Vagina (tissue), 2 donors: Measurements from ENCODE around the gene TGFBR3L. TPM values are rescaled to one million over a fixed set of nuclear protein-coding genes. Genes with fewer than 3 reads are reported as not detected.

Source experiments
- DNase-seq, 2 donors: peaks; one replicate each; pipeline ENCODE4 v3.0.0-alpha.2; 2017; ENCODE audit errors: extremely low spot score in 2 of 2
- H3K27ac ChIP-seq: fragments of 200-600 bp; sonication (generic); one replicate; pipeline ENCODE4 v1.5.1; 2019
- H3K27me3 ChIP-seq: fragments of 200-600 bp; sonication (generic); one replicate; pipeline ENCODE4 v1.5.1; 2019
- H3K36me3 ChIP-seq, 2 donors: fragments of 200-600 bp; sonication (generic); one replicate each; pipeline ENCODE4 v1.5.1; 2017 to 2019
- H3K4me1 ChIP-seq: fragments of 200-600 bp; sonication (generic); one replicate; pipeline ENCODE4 v1.5.1; 2019
- H3K4me3 ChIP-seq, 2 donors: fragments of 200-600 bp; sonication (generic); 1 replicate in 1 of 2; 2 replicates in 1 of 2; pipeline ENCODE4 v1.5.1; 2016 to 2019
- H3K9me3 ChIP-seq: fragments of 200-600 bp; sonication (generic); one replicate; pipeline ENCODE4 v1.5.1; 2019
- CTCF ChIP-seq, 3 experiments: fragments of 450-650 bp in 2 of 3; fragments of 200-600 bp in 1 of 3; sonication (generic) in 1 of 3; IDR thresholded peaks; one replicate each; pipeline ENCODE4 v1.5.1; 2017 to 2019; ENCODE audit warnings: antibody characterized with exemption in 3 of 3, mild to moderate bottlenecking in 2 of 3, moderate library complexity in 2 of 3
- POLR2A ChIP-seq, 2 donors: fragments of 450-650 bp; IDR thresholded peaks; one replicate each; pipeline ENCODE4 v1.6.1; 2017; ENCODE audit warnings: antibody characterized with exemption in 2 of 2, mild to moderate bottlenecking in 2 of 2, moderate library complexity in 2 of 2
- POLR2AphosphoS5 ChIP-seq, 2 donors: sonication (generic); formaldehyde crosslinking; IDR thresholded peaks; one replicate each; pipeline ENCODE4 v1.9.0; 2017; ENCODE audit warnings: antibody characterized with exemption in 2 of 2, mild to moderate bottlenecking in 2 of 2, low read depth in 1 of 2; ENCODE audit not compliant: insufficient read depth in 1 of 2
- intact Hi-C: fragments of 100-400 bp; cut with DNase I; formaldehyde crosslinking; loops from one replicate; pipeline ENCODE4 v1.15.1; 2023
- total RNA-seq: library from RNA; depleted of rRNA; stranded (reverse); fragments of >200 nt; gene quantifications from one replicate; pipeline ENCODE4 v1.2.3, GENCODE V29; 2016

The TGFBR3L gene
- total RNA-seq, 1 donor from 2014 or later = 1.5 TPM

- peaks cover 61% of the 10 kb centered on the region for H3K4me1 ChIP-seq
These were observed 9.4 kb upstream of the TGFBR3L start for GRCh38 chr19:7905268-7905667.

GRCh38 chr19:7905859-7906258 is 8.8 kb upstream of the TGFBR3L start:
- peaks cover 56% of the 10 kb centered on the region for H3K4me1 ChIP-seq
- no peak overlapping the region for H3K27ac ChIP-seq
- TF ChIP-seq CTCF (IDR thresholded peaks at IDR 0.05) = no peak
- no peak for TF ChIP-seq POLR2AphosphoS5 (IDR thresholded peaks at IDR 0.05; ENCODE audit: insufficient read depth in 1 of 2, low read depth in 1 of 2)
- no peak for TF ChIP-seq POLR2A (IDR thresholded peaks at IDR 0.05)
- H3K4me3 ChIP-seq = no peak overlapping the region
- no peaks in the 10 kb centered on the region for H3K9me3 ChIP-seq
- peaks cover 0 to 22% of the 10 kb centered on the region in 2 donors for H3K36me3 ChIP-seq
- no peaks in the 10 kb centered on the region for H3K27me3 ChIP-seq
- intact Hi-C loops = no loop called here
- no peak for DNase-seq

More at GRCh38 chr19:7905268-7905667, 9.4 kb upstream of the TGFBR3L start:
- Histone ChIP-seq H3K9me3 (no peaks in the 10 kb centered on the region), H3K36me3 (peaks cover 0 to 16% of the 10 kb centered on the region in 2 donors), H3K4me3 (no peak overlapping the region), H3K27me3 (no peaks in the 10 kb centered on the region), H3K27ac (no peak overlapping the region)
- DNase-seq = no peak
- intact Hi-C loops = no loop called here
- TF ChIP-seq CTCF (IDR thresholded peaks at IDR 0.05) (no peak), POLR2A (IDR thresholded peaks at IDR 0.05) (no peak)

- H3K4me3 ChIP-seq = no peak overlapping the region
- no peak for DNase-seq
- no peaks in the 10 kb centered on the region for H3K27me3 ChIP-seq
- H3K36me3 ChIP-seq = peaks cover 0 to 35% of the 10 kb centered on the region in 2 donors
- H3K27ac ChIP-seq = no peak overlapping the region
- intact Hi-C loops = no loop called here
- TF ChIP-seq POLR2AphosphoS5 (IDR thresholded peaks at IDR 0.05; ENCODE audit: insufficient read depth in 1 of 2, low read depth in 1 of 2) (no peak), CTCF (IDR thresholded peaks at IDR 0.05) (no peak), POLR2A (IDR thresholded peaks at IDR 0.05) (no peak)
- H3K4me1 ChIP-seq = peaks cover 55% of the 10 kb centered on the region
- H3K9me3 ChIP-seq = no peaks in the 10 kb centered on the region
These were observed 7.5 kb upstream of the TGFBR3L start for GRCh38 chr19:7907122-7907521.

- intact Hi-C loops = no loop called here
- Histone ChIP-seq H3K9me3 (no peaks in the 10 kb centered on the region), H3K27ac (no peak overlapping the region), H3K4me3 (no peak overlapping the region), H3K36me3 (peaks cover 0 to 39% of the 10 kb centered on the region in 2 donors), H3K27me3 (no peaks in the 10 kb centered on the region), H3K4me1 (peaks cover 50% of the 10 kb centered on the region)
- no peak for DNase-seq
- no peak for TF ChIP-seq CTCF (IDR thresholded peaks at IDR 0.05)
- no peak for TF ChIP-seq POLR2AphosphoS5 (IDR thresholded peaks at IDR 0.05; ENCODE audit: insufficient read depth in 1 of 2, low read depth in 1 of 2)
- TF ChIP-seq POLR2A (IDR thresholded peaks at IDR 0.05) = no peak
These were observed 7.1 kb upstream of the TGFBR3L start for GRCh38 chr19:7907544-7907943.

- no peak for DNase-seq
- TF ChIP-seq CTCF (IDR thresholded peaks at IDR 0.05) = no peak
- TF ChIP-seq POLR2AphosphoS5 (IDR thresholded peaks at IDR 0.05; ENCODE audit: insufficient read depth in 1 of 2, low read depth in 1 of 2) = no peak
- TF ChIP-seq POLR2A (IDR thresholded peaks at IDR 0.05) = no peak
- Histone ChIP-seq H3K9me3 (no peaks in the 10 kb centered on the region), H3K4me1 (peaks cover 44% of the 10 kb centered on the region), H3K27me3 (no peaks in the 10 kb centered on the region), H3K36me3 (peaks cover 0 to 45% of the 10 kb centered on the region in 2 donors), H3K4me3 (no peak overlapping the region), H3K27ac (no peak overlapping the region)
- intact Hi-C loops = no loop called here
These were observed 6.4 kb upstream of the TGFBR3L start for GRCh38 chr19:7908078-7908699.
